HFFc6 (cell line): ENCODE data around the gene HEBP2. TPM values are rescaled to one million over a fixed set of nuclear protein-coding genes. Genes with fewer than 3 reads are reported as not detected.

Experiments
- DNase-seq: peaks from one replicate; pipeline ENCODE4 v3.0.0-alpha.2; 2018
- H3K27ac Mint-ChIP-seq: 2 replicates; pipeline ENCODE4 v1.8.0; 2020; ENCODE audit warnings: mild to moderate bottlenecking, mixed read lengths
- H3K27me3 Mint-ChIP-seq: 2 replicates; pipeline ENCODE4 v1.8.0; 2021; ENCODE audit warnings: mild to moderate bottlenecking, moderate library complexity, mixed read lengths; ENCODE audit not compliant: insufficient read depth
- H3K36me3 Mint-ChIP-seq: 2 replicates; pipeline ENCODE4 v1.8.0; 2021; ENCODE audit warnings: low read depth, mixed read lengths
- H3K4me1 Mint-ChIP-seq: 2 replicates; pipeline ENCODE4 v1.8.0; 2020; ENCODE audit warnings: low read depth, mixed read lengths
- H3K4me3 Mint-ChIP-seq: 2 replicates; pipeline ENCODE4 v1.8.0; 2020; ENCODE audit warnings: mild to moderate bottlenecking, moderate library complexity, mixed read lengths
- H3K9me3 Mint-ChIP-seq: 2 replicates; pipeline ENCODE4 v1.8.0; 2020; ENCODE audit warnings: mild to moderate bottlenecking, mixed read lengths
- CTCF ChIP-seq: fragments of 200-600 bp; sonication (generic); IDR thresholded peaks from 2 replicates; pipeline ENCODE4 v1.5.0; 2021; ENCODE audit warnings: antibody characterized with exemption, mild to moderate bottlenecking
- total RNA-seq, 6 experiments: library from RNA; stranded (reverse); fragmentation: NEBNext Ultra II Directional; extraction: Animal tissue kit (Norgen Biotek cat#: 25700); gene quantifications; 2 replicates in 1 of 6; 3 replicates in 5 of 6; pipeline ENCODE4 v1.2.3, GENCODE V29; 2021

HEBP2 gene
- total RNA-seq, 6 experiments from 2014 or later, result 39.7 to 48.4 (median 44.9) TPM

GRCh38 chr6:138377844-138378243, 26.2 kb upstream of the HEBP2 start, which contains the start of gene SMIM28:
Gene SMIM28 (plus strand): TSS chr6:138377905. CDS start chr6:138378073, 168 bp downstream.
- no peak for TF ChIP-seq CTCF
- Mint-ChIP-seq H3K4me3 (no peak within 1 kb of the TSS), H3K27me3 (peaks cover 4% of the 10 kb centered on the region)

GRCh38 chr6:138378463-138378862, 25.6 kb upstream of the HEBP2 start:
- H3K9me3 Mint-ChIP-seq, result no peaks in the 10 kb centered on the region
- H3K36me3 Mint-ChIP-seq, result no peaks in the 10 kb centered on the region
- no peaks in the 10 kb centered on the region for H3K4me1 Mint-ChIP-seq
- no peak overlapping the region for H3K27ac Mint-ChIP-seq
- H3K4me3 Mint-ChIP-seq, result no peak overlapping the region
- DNase-seq, result no peak
- H3K27me3 Mint-ChIP-seq, result peaks cover 4% of the 10 kb centered on the region
- TF ChIP-seq CTCF, result no peak

More at GRCh38 chr6:138377844-138378243, 26.2 kb upstream of the HEBP2 start, which contains the start of gene SMIM28:
- no peak for DNase-seq
- Mint-ChIP-seq H3K36me3 (no peaks in the 10 kb centered on the region), H3K27ac (no peak within 1 kb of the TSS), H3K4me1 (no peaks in the 10 kb centered on the region), H3K9me3 (no peaks in the 10 kb centered on the region)

DNA sequence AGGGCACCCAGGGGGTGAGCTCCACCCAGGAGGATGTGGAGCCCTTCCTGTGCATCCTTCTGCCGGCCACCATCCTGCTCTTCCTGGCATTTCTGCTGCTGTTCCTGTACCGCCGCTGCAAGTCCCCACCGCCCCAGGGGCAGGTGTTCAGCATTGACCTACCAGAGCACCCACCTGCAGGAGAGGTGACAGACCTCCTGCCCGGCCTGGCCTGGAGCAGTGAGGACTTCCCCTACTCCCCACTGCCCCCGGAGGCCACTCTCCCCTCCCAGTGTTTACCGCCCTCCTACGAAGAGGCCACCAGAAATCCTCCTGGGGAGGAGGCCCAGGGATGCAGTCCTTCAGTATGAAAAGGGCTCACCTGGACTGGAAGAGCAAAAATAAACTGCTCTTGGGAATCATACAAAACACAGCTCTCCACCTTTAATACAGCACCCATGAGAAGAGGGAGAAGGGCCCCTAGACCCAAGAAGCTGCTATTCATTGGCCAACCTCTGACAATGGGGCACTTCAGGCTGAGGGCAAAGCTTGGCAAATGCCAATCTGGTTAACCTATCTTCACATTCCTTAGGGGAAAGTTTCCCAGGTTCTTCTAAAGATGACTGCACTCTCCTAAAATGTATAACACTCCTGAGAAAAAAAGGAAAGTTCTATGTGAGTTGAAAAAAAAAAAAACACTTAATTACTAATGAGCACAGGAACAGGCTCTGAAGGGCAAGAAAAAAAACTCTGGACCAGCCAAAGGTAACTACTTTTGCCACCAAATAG, 21.3 kb upstream of the HEBP2 start:
- Mint-ChIP-seq H3K4me3 (no peak overlapping the region), H3K4me1 (no peaks in the 10 kb centered on the region), H3K27me3 (peaks cover 6% of the 10 kb centered on the region), H3K27ac (no peak overlapping the region), H3K36me3 (no peaks in the 10 kb centered on the region), H3K9me3 (no peaks in the 10 kb centered on the region)
- no peak for DNase-seq
- TF ChIP-seq CTCF, result no peak

DNA sequence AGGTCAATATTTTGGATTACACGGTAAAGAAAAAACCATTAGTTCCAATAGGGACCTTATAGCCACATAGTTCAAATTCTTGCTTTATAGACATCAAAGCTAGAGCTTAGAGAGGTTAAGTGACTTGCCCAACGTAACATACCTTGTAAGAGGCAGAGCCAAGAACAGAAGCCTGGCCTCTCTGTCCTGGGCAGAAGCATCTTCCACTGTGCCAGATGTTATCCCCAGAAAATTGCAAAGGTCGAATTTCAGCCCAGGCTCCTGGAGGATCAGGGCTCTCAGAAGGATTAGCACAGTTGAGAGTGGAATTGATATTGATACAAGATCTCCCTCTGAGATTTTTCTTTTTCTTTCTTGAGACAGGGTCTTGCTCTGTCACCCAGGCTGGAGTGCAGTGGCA, 20.2 kb upstream of the HEBP2 start:
- DNase-seq, result no peak
- Mint-ChIP-seq H3K9me3 (no peaks in the 10 kb centered on the region), H3K27ac (no peak overlapping the region), H3K27me3 (peaks cover 8% of the 10 kb centered on the region; the same call in 1 of the 2 replicates), H3K4me3 (no peak overlapping the region), H3K4me1 (no peaks in the 10 kb centered on the region), H3K36me3 (no peaks in the 10 kb centered on the region)
- TF ChIP-seq CTCF, result no peak

DNA sequence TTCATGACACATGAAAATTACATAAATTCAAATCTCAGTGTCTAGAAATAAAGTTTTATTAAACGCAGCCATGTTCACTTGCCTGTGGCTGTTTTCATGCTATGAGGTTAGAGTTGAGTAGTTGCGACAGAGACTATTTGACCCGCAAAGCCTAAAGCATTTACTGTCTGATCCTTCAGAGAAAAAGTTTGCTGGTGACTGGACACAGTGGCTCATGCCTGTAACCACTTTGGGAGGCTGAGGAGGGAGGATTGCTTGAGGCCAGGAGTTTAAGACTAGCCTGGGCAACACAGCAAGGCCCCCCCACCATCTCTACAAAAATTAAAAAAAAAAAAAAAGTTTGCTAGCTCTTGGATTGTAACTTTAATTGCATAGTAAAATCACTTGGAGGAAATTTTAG, 17.1 kb upstream of the HEBP2 start:
- Mint-ChIP-seq H3K27me3 (peaks cover 16% of the 10 kb centered on the region), H3K4me1 (no peaks in the 10 kb centered on the region), H3K9me3 (no peaks in the 10 kb centered on the region), H3K4me3 (no peak overlapping the region), H3K36me3 (no peaks in the 10 kb centered on the region), H3K27ac (no peak overlapping the region)
- no peak for DNase-seq
- TF ChIP-seq CTCF, result no peak
